ENCODE measurements around the gene PRDX2. TPM values are rescaled to one million over a fixed set of nuclear protein-coding genes. Genes with fewer than 3 reads are reported as not detected.
"Not testable (repeated sequence)": the region's sequence is repeated elsewhere in the genome, so short reads cannot be mapped to it uniquely, and the experiment has no call there.

PRDX2 gene
- total and polyA plus RNA-seq, 10 of the 15 experiments (the other 5 are each of a cell fraction or from before 2014, with no cell fraction given) = 93.0 to 812 (median 344) TPM

DNA sequence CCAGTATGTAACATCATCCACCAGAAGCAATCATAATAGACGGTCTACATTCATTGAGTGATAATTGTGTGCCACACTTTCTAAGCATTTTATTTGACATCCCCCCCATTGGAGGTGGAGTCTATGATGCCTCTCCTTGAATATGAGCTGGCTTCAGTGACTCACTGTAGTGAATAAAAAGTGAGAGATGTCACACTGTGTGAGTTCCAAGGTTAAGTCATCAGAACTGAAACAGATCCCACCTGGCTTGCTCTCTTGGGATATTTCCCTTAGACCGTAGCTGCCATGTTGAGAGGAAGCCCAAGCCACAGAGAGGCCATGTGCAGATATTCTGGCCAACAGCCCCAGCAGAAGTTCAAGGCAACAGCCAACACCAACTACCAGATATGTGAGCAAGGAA, 20.2 kb upstream of the PRDX2 start:
- TF ChIP-seq YBX1 (IDR thresholded peaks at IDR 0.05) (no peak), YY1 (IDR thresholded peaks at IDR 0.05; ENCODE audit: low read depth, low read length) (0 out of 2 replicates have a peak, but pooled peaks have one; percentile 22), RCOR1 (conservative IDR thresholded peaks at IDR 0.05; ENCODE audit: low read depth, low read length) (no peak), IRF4 (IDR thresholded peaks at IDR 0.05; ENCODE audit: low read depth, low read length) (no peak)
- intact Hi-C loops (cut with micrococcal nuclease; ENCODE audit: unreplicated experiment) (no loop called here), in situ Hi-C loops (cut with MboI) (no loop called here)
- Histone ChIP-seq H3K4me1 (ENCODE audit: control insufficient read depth, insufficient read depth, low read length) (no peaks in the 10 kb centered on the region), H2AFZ (ENCODE audit: control insufficient read depth, low read depth, low read length) (no peak overlapping the region), H3K27me3 (replicated peaks in 1 of 2; ENCODE audit: control insufficient read depth in 2 of 2, insufficient read depth in 2 of 2, low read length in 1 of 2) (no peaks in the 10 kb centered on the region), H3K9ac (ENCODE audit: control insufficient read depth, insufficient read depth, low read length) (no peak overlapping the region), H3K4me3 (no peak overlapping the region), H4K20me1 (ENCODE audit: control insufficient read depth, insufficient read depth) (no peaks in the 10 kb centered on the region), H3K79me2 (ENCODE audit: control insufficient read depth, insufficient read depth, low read length) (no peaks in the 10 kb centered on the region), H3K4me2 (ENCODE audit: control insufficient read depth, insufficient read depth) (no peak overlapping the region), H3K9me3 (replicated peaks; ENCODE audit: control insufficient read depth, insufficient read depth, low read length) (no peaks in the 10 kb centered on the region), H3K36me3 (ENCODE audit: control insufficient read depth in 2 of 2, insufficient read depth in 2 of 2, low read length in 1 of 2) (no peaks in the 10 kb centered on the region), H3K27ac (ENCODE audit: control insufficient read depth, insufficient read depth) (no peak overlapping the region)
- POLR2A ChIA-PET = no interaction called here
- RAD21 ChIA-PET (ENCODE audit: unreplicated experiment) = no interaction called here
- SMC1A ChIA-PET (ENCODE audit: uncharacterized antibody, unreplicated experiment) = no interaction called here
- DNase-seq (ENCODE audit: low read depth, low spot score) (no peak), ATAC-seq (no peak), FAIRE-seq (no peak)
- CTCF ChIA-PET = interaction anchor here (0.7 to 1.1 kb wide), 2 partner anchors 26 to 59 kb away, joined by 3 to 4 read pairs; no protein-coding TSS in a partner anchor
- no TSS peak for BruUV-seq (replicated peaks)
- WGBS (ENCODE audit: insufficient coverage, insufficient replicate concordance, low lambda C conversion rate, missing lambda C conversion rate) = 48% methylated on average over 2 of the region's 2 CpGs

DNA sequence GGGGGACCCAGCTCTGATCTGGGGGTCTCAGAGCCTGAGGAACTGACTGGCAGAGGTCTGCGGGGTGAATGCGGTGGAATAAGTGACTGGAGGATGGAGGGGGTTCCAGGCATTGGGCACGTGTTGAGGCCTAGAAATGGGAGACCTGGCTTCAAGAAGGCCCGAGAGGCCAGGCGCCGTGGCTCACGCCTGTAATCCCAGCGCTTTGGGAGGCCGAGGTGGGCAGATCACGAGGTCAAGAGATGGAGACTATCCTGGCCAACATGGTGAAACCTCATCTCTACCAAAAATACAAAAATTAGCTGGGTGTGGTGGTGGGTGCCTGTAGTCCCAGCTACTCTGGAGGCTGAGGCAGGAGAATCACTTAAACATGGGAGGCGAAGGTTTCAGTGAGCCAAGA, 16.2 kb upstream of the PRDX2 start:
- H3K27ac ChIP-seq (ENCODE audit: control insufficient read depth, insufficient read depth); H3K9me3 ChIP-seq (replicated peaks; ENCODE audit: control insufficient read depth, insufficient read depth, low read length); ATAC-seq; H3K9ac ChIP-seq (ENCODE audit: control insufficient read depth, insufficient read depth, low read length); FAIRE-seq; H3K27me3 ChIP-seq (replicated peaks in 1 of 2; ENCODE audit: control insufficient read depth in 2 of 2, insufficient read depth in 2 of 2, low read length in 1 of 2); H4K20me1 ChIP-seq (ENCODE audit: control insufficient read depth, insufficient read depth); BruUV-seq (replicated peaks); H3K4me2 ChIP-seq (ENCODE audit: control insufficient read depth, insufficient read depth); in situ Hi-C loops (cut with MboI); H3K36me3 ChIP-seq (ENCODE audit: control insufficient read depth in 2 of 2, insufficient read depth in 2 of 2, low read length in 1 of 2); H2AFZ ChIP-seq (ENCODE audit: control insufficient read depth, low read depth, low read length); DNase-seq (ENCODE audit: low read depth, low spot score); intact Hi-C loops (cut with micrococcal nuclease; ENCODE audit: unreplicated experiment); RAD21 ChIA-PET (ENCODE audit: unreplicated experiment); SMC1A ChIA-PET (ENCODE audit: uncharacterized antibody, unreplicated experiment); H3K79me2 ChIP-seq (ENCODE audit: control insufficient read depth, insufficient read depth, low read length); H3K4me1 ChIP-seq (ENCODE audit: control insufficient read depth, insufficient read depth, low read length); H3K4me3 ChIP-seq: not testable (repeated sequence)
- ChIA-PET POLR2A (interaction anchor here (0.7 kb wide), 2 partner anchors 116 to 141 kb away, joined by 4 to 5 read pairs; no protein-coding TSS in a partner anchor), CTCF (interaction anchor here (0.6 to 1.6 kb wide), 2 partner anchors 52 to 147 kb away, joined by 3 to 4 read pairs; no protein-coding TSS in a partner anchor)
- WGBS (ENCODE audit: insufficient coverage, insufficient replicate concordance, low lambda C conversion rate, missing lambda C conversion rate) = 85% methylated on average over 11 of the region's 11 CpGs

DNA sequence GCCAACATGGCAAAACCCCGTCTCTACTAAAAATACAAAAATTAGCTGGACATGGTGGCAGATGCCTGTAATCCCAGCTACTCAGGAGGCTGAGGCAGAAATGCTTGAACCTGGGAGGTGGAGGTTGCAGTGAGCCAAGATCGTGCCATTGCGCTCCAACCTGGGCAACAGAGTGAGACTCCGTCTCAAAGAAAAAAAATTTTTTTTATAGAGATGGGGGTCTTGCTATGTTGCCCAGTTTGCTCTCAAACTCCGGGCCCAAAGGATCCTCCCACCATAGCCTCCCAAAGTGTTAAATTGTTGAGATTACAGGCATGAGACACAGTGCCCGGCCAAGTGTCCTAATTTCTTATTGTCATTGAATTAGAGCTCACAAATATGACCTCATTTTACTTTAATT, 15.6 kb upstream of the PRDX2 start:
- H3K27me3 ChIP-seq (replicated peaks in 1 of 2; ENCODE audit: control insufficient read depth in 2 of 2, insufficient read depth in 2 of 2, low read length in 1 of 2); H3K79me2 ChIP-seq (ENCODE audit: control insufficient read depth, insufficient read depth, low read length); H3K9me3 ChIP-seq (replicated peaks; ENCODE audit: control insufficient read depth, insufficient read depth, low read length); intact Hi-C loops (cut with micrococcal nuclease; ENCODE audit: unreplicated experiment); in situ Hi-C loops (cut with MboI); H2AFZ ChIP-seq (ENCODE audit: control insufficient read depth, low read depth, low read length); H3K4me3 ChIP-seq; H3K27ac ChIP-seq (ENCODE audit: control insufficient read depth, insufficient read depth); SMC1A ChIA-PET (ENCODE audit: uncharacterized antibody, unreplicated experiment); H3K36me3 ChIP-seq (ENCODE audit: control insufficient read depth in 2 of 2, insufficient read depth in 2 of 2, low read length in 1 of 2); ATAC-seq; H3K4me2 ChIP-seq (ENCODE audit: control insufficient read depth, insufficient read depth); RAD21 ChIA-PET (ENCODE audit: unreplicated experiment); DNase-seq (ENCODE audit: low read depth, low spot score); H4K20me1 ChIP-seq (ENCODE audit: control insufficient read depth, insufficient read depth); POLR2A ChIA-PET; H3K9ac ChIP-seq (ENCODE audit: control insufficient read depth, insufficient read depth, low read length); FAIRE-seq; BruUV-seq (replicated peaks); H3K4me1 ChIP-seq (ENCODE audit: control insufficient read depth, insufficient read depth, low read length): not testable (repeated sequence)
- 70% methylated on average over 6 of the region's 6 CpGs for WGBS (ENCODE audit: insufficient coverage, insufficient replicate concordance, low lambda C conversion rate, missing lambda C conversion rate)
- CTCF ChIA-PET = interaction anchor here (0.6 to 2.8 kb wide), 3 partner anchors 30 to 147 kb away, joined by 3 to 10 read pairs (median 4); no protein-coding TSS in a partner anchor

Measured in GM12878 (cell line).